Left ventricle myocardium inferior (tissue), 1 donor: ENCODE data around the gene CACNB2. TPM values are rescaled to one million over a fixed set of nuclear protein-coding genes. Genes with fewer than 3 reads are reported as not detected.

Experiments
- DNase-seq: peaks from one replicate; pipeline ENCODE4 v3.0.0-alpha.2; 2020
- H3K27ac ChIP-seq: fragments of 200-600 bp; replicated peaks from 2 replicates; pipeline ENCODE4 v1.8.0; 2021
- H3K27me3 ChIP-seq: fragments of 200-600 bp; 2 replicates; pipeline ENCODE4 v1.8.0; 2021; ENCODE audit warnings: low read depth
- H3K36me3 ChIP-seq: fragments of 200-600 bp; 2 replicates; pipeline ENCODE4 v1.8.0; 2021
- H3K4me1 ChIP-seq: fragments of 200-600 bp; 2 replicates; pipeline ENCODE4 v1.8.0; 2021
- H3K4me3 ChIP-seq: fragments of 200-600 bp; 2 replicates; pipeline ENCODE4 v1.8.0; 2021; ENCODE audit warnings: mild to moderate bottlenecking, moderate library complexity
- H3K9me3 ChIP-seq: fragments of 200-600 bp; replicated peaks from 2 replicates; pipeline ENCODE4 v1.8.0; 2021
- CTCF ChIP-seq: fragments of 200-600 bp; IDR thresholded peaks from 2 replicates; pipeline ENCODE4 v1.8.0; 2021; ENCODE audit warnings: antibody characterized with exemption, mild to moderate bottlenecking, borderline replicate concordance
- intact Hi-C: fragments of 100-400 bp; cut with micrococcal nuclease; formaldehyde crosslinking; loops from one replicate; pipeline ENCODE4 v1.11.0; 2022
- total RNA-seq: library from RNA; stranded (reverse); fragmentation: NEBNext Ultra II Directional; extraction: Animal tissue kit (Norgen Biotek cat#: 25700); gene quantifications from one replicate; pipeline ENCODE4 v1.2.1, GENCODE V29; 2021
- donor health status: DM: no; HTN: yes; CAD: no; lungs with severe emphysema.

CACNB2 gene
- total RNA-seq, 1 donor from 2014 or later, result 38.1 TPM

GRCh38 chr10:18406136-18406535, 265.9 kb downstream of the CACNB2 start:
- no peak for DNase-seq
- no peak for TF ChIP-seq CTCF
- H3K27ac ChIP-seq, result peak overlapping the region; percentile 76
- H3K4me1 ChIP-seq, result peaks cover 54% of the 10 kb centered on the region
- no peaks in the 10 kb centered on the region for H3K9me3 ChIP-seq
- peaks cover 6% of the 10 kb centered on the region for H3K36me3 ChIP-seq
- H3K27me3 ChIP-seq, result no peaks in the 10 kb centered on the region
- intact Hi-C loops, result no loop called here
- no peak overlapping the region for H3K4me3 ChIP-seq

GRCh38 chr10:18409599-18410397, 269.6 kb downstream of the CACNB2 start:
- H3K4me3 ChIP-seq, result no peak overlapping the region
- TF ChIP-seq CTCF, result no peak
- H3K4me1 ChIP-seq, result peaks cover 54% of the 10 kb centered on the region
- H3K27ac ChIP-seq, result peak overlapping the region; percentile 83
- no peaks in the 10 kb centered on the region for H3K27me3 ChIP-seq
- peaks cover 10% of the 10 kb centered on the region for H3K36me3 ChIP-seq
- H3K9me3 ChIP-seq, result no peaks in the 10 kb centered on the region
- DNase-seq, result no peak
- intact Hi-C loops, result no loop called here

- H3K4me1 ChIP-seq, result peaks cover 64% of the 10 kb centered on the region
- H3K36me3 ChIP-seq, result peaks cover 10% of the 10 kb centered on the region
- H3K4me3 ChIP-seq, result no peak overlapping the region
- peak overlapping the region; percentile 83 for H3K27ac ChIP-seq
- no peaks in the 10 kb centered on the region for H3K9me3 ChIP-seq
- no peaks in the 10 kb centered on the region for H3K27me3 ChIP-seq
- TF ChIP-seq CTCF, result peak; percentile 8
- peak; percentile 34 for DNase-seq
- intact Hi-C loops, result no loop called here
These were observed 273.8 kb downstream of the CACNB2 start for GRCh38 chr10:18414061-18414460.

GRCh38 chr10:18417950-18418527, 277.8 kb downstream of the CACNB2 start:
- no peak for TF ChIP-seq CTCF
- intact Hi-C loops, result no loop called here
- H3K4me3 ChIP-seq, result no peak overlapping the region
- H3K27ac ChIP-seq, result peak overlapping the region; percentile 68
- H3K27me3 ChIP-seq, result no peaks in the 10 kb centered on the region
- peaks cover 6% of the 10 kb centered on the region for H3K36me3 ChIP-seq
- no peaks in the 10 kb centered on the region for H3K9me3 ChIP-seq
- peaks cover 50% of the 10 kb centered on the region for H3K4me1 ChIP-seq
- no peak for DNase-seq

- peaks cover 6% of the 10 kb centered on the region for H3K36me3 ChIP-seq
- no peak for TF ChIP-seq CTCF
- DNase-seq, result no peak
- peaks cover 50% of the 10 kb centered on the region for H3K4me1 ChIP-seq
- H3K27me3 ChIP-seq, result no peaks in the 10 kb centered on the region
- intact Hi-C loops, result no loop called here
- H3K9me3 ChIP-seq, result no peaks in the 10 kb centered on the region
- H3K4me3 ChIP-seq, result no peak overlapping the region
- peak overlapping the region; percentile 68 for H3K27ac ChIP-seq
These were observed 278.5 kb downstream of the CACNB2 start for GRCh38 chr10:18418541-18419215.
